K562 treated with DMSO at 1 percent for 24 hours (cell line): ENCODE measurements around the gene F7. TPM values are rescaled to one million over a fixed set of nuclear protein-coding genes. Genes with fewer than 3 reads are reported as not detected.

Experiments used
- total RNA-seq: library from RNA; unstranded; fragments of 300-600 nt; gene quantifications from 2 replicates; pipeline ENCODE4 v1.2.3, GENCODE V29; 2022; ENCODE audit warnings: low read depth; ENCODE audit not compliant: insufficient read depth

The F7 gene
- not detected in 2 replicates for total RNA-seq

GRCh38 chr13:113105032-113105920 is at the start of gene F7:
Gene F7, plus strand, starts transcription at chr13:113105791. Its CDS starts 51 bp downstream, at chr13:113105842.

GRCh38 chr13:113122550-113123225 is 17.1 kb downstream of the F7 start, which contains the start of gene F10:
Gene F10, plus strand, starts transcription at chr13:113122799. Its CDS starts 57 bp downstream, at chr13:113122856.

GRCh38 chr13:113157929-113158747 is 52.5 kb downstream of the F7 start, which contains the start of gene PROZ:
Gene PROZ, plus strand, starts transcription at chr13:113158648. Its CDS starts 13 bp downstream, at chr13:113158661.

Other genes with a start within 250 kb of the F7 start
- gene MCF2L, start 136.6 kb upstream of the F7 start, total RNA-seq = 0.20 TPM in 1 of 2 replicates, not detected in the other
- 0.76 TPM in 1 of 2 replicates, not detected in the other for gene F10, start 17.0 kb downstream of the F7 start, total RNA-seq
- 0.19 TPM in 1 of 2 replicates, not detected in the other for gene PROZ, start 52.9 kb downstream of the F7 start, total RNA-seq
- 22.4 and 24.2 TPM in 2 replicates for gene PCID2, start 102.9 kb downstream of the F7 start, total RNA-seq
- gene CUL4A, start 103.8 kb downstream of the F7 start, total RNA-seq = 33.5 and 35.3 TPM in 2 replicates
- 56.9 and 65.3 TPM in 2 replicates for gene LAMP1, start 191.4 kb downstream of the F7 start, total RNA-seq